Adrenal gland (tissue), 5 donors: Measurements from ENCODE around the gene C1QBP.
"Not testable (repeated sequence)": the region's sequence is repeated elsewhere in the genome, so short reads cannot be mapped to it uniquely, and the experiment has no call there.

ENCODE experiments used
- POLR2A ChIP-seq, 2 donors: fragments of 450-650 bp; IDR thresholded peaks; one replicate each; pipeline ENCODE4 v1.6.1; 2017; ENCODE audit warnings: antibody characterized with exemption in 2 of 2, mild to moderate bottlenecking in 2 of 2, moderate library complexity in 1 of 2
- TF ChIP-seq, protein P1 (sequence below), 6 experiments: fragments of 450-650 bp in 4 of 6; fragments of 200-600 bp in 2 of 6; sonication (generic) in 1 of 6; IDR thresholded peaks; 1 replicate in 5 of 6; 2 replicates in 1 of 6; pipeline versions ENCODE4 v1.5.1 to v1.8.0; 2016 to 2021; ENCODE audit warnings: antibody characterized with exemption in 6 of 6, mild to moderate bottlenecking in 2 of 6, moderate library complexity in 1 of 6
- donor health status: DM: no; HTN: no; CAD: no.

- TF ChIP-seq, protein P1, sequence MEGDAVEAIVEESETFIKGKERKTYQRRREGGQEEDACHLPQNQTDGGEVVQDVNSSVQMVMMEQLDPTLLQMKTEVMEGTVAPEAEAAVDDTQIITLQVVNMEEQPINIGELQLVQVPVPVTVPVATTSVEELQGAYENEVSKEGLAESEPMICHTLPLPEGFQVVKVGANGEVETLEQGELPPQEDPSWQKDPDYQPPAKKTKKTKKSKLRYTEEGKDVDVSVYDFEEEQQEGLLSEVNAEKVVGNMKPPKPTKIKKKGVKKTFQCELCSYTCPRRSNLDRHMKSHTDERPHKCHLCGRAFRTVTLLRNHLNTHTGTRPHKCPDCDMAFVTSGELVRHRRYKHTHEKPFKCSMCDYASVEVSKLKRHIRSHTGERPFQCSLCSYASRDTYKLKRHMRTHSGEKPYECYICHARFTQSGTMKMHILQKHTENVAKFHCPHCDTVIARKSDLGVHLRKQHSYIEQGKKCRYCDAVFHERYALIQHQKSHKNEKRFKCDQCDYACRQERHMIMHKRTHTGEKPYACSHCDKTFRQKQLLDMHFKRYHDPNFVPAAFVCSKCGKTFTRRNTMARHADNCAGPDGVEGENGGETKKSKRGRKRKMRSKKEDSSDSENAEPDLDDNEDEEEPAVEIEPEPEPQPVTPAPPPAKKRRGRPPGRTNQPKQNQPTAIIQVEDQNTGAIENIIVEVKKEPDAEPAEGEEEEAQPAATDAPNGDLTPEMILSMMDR (IDR thresholded peaks at IDR 0.05), result not testable (repeated sequence)
- not testable (repeated sequence) for TF ChIP-seq POLR2A (IDR thresholded peaks at IDR 0.05)
These were observed 7.7 kb downstream of the C1QBP start for GRCh38 chr17:5431234-5431633.
